Cardiac fibroblast (primary cell): ENCODE data around the gene SH2D1B.
A peak's percentile ranks its signal among the peaks of the same experiment; 100 is the strongest.

Experiments
- DNase-seq, 2 donors: peaks; one replicate each; pipeline versions ENCODE4 v3.0.0 to v3.0.0-alpha.2; 2010; ENCODE audit warnings: low read depth in 2 of 2
- H3K4me3 ChIP-seq, 2 donors: replicated peaks in 1 of 2; 1 replicate in 1 of 2; 2 replicates in 1 of 2; pipeline ENCODE4 v1.5.1; 2011; ENCODE audit warnings: low read depth in 2 of 2, low read length in 2 of 2, mild to moderate bottlenecking in 2 of 2, moderate library complexity in 1 of 2
- TF ChIP-seq, protein P1 (sequence below): IDR thresholded peaks from one replicate; pipeline ENCODE4 v1.5.1; 2011; ENCODE audit warnings: low read depth, mild to moderate bottlenecking, low read length, inconsistent platforms

Gene SH2D1B

DNA sequence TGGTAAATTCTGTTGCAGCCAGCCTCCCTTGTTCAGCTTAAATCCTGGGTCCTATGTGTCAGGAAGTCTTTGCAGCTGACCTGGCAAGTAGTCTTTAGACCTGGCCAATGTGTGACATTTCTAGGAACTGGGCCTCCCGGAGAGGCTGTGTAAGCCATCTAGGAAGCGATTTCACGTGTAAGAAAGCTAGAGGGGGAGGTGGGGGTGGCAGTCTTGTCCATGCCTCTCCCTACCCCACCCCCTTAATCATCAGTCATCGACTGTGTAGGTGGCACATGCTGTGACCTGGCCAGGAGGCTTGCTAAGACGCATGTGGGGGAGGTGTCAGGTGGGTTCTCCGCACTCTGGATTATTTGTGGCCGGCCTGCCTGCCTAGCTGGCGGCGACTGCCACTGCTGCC is 22.0 kb downstream of the SH2D1B start:
- TF ChIP-seq, protein P1, sequence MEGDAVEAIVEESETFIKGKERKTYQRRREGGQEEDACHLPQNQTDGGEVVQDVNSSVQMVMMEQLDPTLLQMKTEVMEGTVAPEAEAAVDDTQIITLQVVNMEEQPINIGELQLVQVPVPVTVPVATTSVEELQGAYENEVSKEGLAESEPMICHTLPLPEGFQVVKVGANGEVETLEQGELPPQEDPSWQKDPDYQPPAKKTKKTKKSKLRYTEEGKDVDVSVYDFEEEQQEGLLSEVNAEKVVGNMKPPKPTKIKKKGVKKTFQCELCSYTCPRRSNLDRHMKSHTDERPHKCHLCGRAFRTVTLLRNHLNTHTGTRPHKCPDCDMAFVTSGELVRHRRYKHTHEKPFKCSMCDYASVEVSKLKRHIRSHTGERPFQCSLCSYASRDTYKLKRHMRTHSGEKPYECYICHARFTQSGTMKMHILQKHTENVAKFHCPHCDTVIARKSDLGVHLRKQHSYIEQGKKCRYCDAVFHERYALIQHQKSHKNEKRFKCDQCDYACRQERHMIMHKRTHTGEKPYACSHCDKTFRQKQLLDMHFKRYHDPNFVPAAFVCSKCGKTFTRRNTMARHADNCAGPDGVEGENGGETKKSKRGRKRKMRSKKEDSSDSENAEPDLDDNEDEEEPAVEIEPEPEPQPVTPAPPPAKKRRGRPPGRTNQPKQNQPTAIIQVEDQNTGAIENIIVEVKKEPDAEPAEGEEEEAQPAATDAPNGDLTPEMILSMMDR = no peak

DNA sequence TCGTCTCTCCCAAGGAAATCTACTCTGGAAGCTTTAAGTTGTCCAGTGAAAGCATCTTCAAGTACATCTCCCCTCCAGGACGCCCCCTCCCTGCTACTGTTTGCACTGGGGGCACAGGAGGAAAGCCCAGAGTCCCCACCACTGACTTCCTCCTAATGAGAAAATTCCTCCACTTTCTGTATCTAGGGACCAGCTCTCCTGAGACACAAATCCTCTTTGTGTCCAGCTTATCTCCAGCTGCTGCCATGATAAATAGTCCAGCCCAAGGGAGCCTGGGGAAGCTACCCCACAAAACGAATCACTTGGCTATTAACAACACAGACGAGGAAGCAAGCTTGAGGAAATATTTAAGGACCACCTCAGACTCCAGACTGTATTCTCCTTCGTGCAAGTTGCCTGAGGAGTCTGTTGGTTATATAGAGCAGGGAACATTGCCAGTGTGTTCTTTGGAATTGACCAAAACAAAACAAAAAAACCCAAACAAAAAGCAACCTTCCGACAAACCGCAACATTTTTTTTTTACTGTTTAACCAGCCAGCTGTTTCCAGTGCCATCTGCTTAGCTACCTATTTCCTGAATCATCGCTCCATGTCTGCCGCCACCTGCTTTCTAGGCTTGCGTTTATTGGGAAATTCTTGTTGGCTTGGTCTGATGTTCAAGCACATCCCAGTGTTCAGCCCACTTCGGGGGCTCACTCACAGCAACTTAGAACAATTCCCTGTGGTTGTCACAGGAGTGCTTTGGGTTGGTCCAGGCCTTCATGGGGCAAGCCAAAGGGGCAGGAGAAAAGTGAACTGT is 22.7 kb downstream of the SH2D1B start:
- TF ChIP-seq, protein P1 = no peak
- peak in 1 of 2 donors; percentile 78 for DNase-seq
- H3K4me3 ChIP-seq = no peak overlapping the region

More for the DNA sequence above, 22.0 kb downstream of the SH2D1B start:
- no peak for DNase-seq
- no peak overlapping the region for H3K4me3 ChIP-seq

DNA sequence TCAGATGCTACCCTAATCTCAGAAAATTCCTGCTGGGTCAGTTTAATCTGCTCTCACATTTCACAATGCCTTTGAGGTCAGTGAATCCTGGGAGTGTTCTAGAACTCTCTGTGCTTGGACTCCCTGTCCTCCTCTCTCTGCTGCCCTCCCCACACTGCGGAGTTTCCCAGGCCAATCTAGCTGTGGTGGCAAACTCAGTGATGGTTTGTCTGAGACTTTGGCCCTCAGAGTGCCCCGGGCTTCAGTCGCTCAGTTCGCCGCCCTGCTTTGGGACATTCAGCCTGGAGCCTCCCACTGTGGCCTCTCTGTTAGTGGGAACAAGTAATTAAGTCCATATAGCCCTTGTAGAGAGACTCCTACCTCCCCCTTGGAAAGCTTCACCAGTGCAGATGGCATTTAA is 23.3 kb downstream of the SH2D1B start:
- TF ChIP-seq, protein P1 = no peak

DNA sequence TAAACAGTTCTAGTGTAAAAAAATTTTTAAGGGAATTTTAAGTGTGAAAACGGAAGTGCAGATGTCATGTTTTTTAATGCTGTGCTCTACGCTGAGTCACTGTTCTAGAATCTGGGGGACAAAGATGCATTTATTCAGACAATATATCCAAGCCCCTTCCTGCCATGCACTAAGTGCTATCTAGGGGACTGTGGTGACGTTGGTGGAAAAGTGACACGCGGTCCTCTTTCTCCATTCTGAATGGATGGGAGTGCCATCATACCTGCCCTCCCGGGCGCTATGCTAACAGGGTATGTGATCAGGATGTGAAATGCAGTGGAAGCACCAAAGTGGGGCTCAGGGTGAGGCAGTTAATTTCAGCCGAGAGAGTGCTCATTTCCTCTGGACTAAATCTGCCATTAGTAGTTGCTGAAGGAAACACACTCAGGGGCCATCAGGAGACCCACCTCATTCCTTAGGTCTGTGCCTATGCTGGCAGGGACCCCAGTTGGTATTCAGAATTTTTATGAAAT is 23.8 kb downstream of the SH2D1B start:
- no peak overlapping the region for H3K4me3 ChIP-seq
- no peak for DNase-seq
- TF ChIP-seq, protein P1 = no peak

More for the DNA sequence above, 23.3 kb downstream of the SH2D1B start:
- DNase-seq = peak; percentile 58 to 62
- no peak overlapping the region for H3K4me3 ChIP-seq

DNA sequence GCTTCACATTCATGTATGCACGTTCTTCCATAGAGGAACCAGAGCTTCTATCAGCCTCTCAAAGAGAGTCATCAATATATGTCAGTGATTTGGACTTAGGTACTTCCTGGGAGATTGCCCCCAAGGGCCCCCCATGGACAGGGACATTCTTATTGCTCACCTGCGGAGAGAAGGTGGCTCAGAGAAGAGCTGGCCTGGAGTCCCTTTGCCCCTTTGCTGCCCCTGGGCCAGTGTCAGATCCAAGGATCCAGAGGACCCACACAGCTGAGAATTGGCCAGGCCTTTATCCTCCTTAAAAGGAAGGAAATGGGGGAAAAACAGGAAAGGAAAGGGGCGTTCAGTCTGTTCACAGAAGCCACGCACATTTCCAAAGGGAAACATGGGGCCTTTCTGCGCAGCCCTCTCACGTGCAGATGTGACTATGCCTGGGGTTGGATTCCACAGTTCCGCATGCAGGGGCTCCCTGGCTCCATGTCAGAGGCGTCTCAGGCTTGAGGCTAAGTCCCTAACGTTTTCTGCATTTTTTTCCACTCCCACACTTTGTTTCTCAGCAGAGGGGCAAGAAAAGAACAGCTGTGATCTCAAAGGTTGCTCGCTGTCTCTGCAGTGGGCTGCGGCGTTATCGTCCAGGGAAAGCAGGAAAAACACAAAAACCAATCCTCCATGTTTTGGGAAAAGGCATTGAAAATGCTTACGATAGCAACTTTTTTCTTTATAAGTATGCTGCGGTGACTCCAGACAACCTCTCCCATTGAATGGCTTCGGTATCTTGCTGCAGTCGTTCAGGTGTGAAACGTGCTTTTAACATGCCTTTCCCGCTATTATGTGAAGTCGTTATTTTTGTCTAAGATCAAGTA is 24.5 kb downstream of the SH2D1B start:
- TF ChIP-seq, protein P1 = no peak

DNA sequence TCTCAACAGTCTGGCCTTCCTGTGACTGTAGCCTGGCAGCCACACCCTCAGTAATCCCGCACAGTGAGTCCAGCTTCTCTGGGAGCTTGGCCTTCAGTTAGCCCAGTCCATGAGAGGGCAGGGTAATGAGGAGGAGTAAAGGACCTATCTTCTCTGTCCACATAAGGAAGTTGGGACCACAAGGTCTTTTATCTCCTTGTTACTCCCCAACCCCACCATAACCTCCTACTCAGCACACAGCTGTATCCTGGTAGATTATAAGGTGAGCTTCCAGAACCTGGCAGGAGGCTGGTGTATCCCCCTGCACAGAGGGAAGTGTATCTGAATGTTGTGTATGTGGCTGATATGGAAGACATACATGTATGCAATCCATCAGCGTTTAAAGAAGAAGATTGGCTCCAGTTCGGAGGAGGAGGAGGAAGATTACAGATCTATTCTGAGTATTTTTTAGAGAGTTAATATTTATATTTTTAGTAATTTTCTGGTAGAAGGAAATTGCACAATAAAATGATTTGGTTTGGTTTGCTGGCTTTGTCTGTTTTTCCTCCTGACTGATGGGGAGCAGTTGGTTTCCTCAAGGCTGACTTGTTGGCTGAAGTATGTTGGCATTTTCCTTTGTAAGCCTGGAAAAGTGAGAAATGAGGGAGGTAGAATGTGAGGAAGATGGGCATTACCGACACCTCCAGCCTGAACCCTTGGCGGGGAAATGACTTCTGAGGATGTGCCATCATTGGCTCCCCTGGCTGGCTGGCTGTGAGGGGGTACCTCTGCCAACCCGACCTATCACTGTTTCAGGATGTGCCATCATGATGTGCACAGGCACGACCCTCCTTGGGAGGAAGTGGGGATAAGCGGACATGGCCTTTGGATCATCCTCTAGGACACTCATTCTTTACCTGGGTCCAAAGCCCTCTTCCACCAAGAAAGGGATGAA is 25.4 kb downstream of the SH2D1B start:
- TF ChIP-seq, protein P1 = no peak
- no peak overlapping the region for H3K4me3 ChIP-seq
- no peak for DNase-seq

More for the DNA sequence above, 24.5 kb downstream of the SH2D1B start:
- H3K4me3 ChIP-seq = no peak overlapping the region
- DNase-seq = no peak
